ENCODE measurements around the gene RET.
"Not testable (repeated sequence)": the region's sequence is repeated elsewhere in the genome, so short reads cannot be mapped to it uniquely, and the experiment has no call there.

The RET gene

DNA sequence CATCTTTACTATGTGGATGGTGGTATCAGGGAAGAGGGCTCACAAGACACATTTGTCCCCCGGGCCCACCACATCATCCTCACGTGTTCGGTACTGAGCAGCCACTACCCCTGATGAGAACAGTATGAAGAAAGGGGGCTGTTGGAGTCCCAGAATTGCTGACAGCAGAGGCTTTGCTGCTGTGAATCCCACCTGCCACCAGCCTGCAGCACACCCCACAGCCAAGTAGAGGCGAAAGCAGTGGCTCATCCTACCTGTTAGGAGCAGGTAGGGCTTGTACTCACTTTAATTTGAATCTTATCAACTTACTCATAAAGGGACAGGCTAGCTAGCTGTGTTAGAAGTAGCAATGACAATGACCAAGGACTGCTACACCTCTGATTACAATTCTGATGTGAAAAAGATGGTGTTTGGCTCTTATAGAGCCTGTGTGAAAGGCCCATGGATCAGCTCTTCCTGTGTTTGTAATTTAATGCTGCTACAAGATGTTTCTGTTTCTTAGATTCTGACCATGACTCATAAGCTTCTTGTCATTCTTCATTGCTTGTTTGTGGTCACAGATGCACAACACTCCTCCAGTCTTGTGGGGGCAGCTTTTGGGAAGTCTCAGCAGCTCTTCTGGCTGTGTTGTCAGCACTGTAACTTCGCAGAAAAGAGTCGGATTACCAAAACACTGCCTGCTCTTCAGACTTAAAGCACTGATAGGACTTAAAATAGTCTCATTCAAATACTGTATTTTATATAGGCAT, 52.3 kb downstream of the RET start:
- in situ Hi-C loops (cut with MboI; ENCODE audit: low sequenced_read_pairs) = no loop called here

DNA sequence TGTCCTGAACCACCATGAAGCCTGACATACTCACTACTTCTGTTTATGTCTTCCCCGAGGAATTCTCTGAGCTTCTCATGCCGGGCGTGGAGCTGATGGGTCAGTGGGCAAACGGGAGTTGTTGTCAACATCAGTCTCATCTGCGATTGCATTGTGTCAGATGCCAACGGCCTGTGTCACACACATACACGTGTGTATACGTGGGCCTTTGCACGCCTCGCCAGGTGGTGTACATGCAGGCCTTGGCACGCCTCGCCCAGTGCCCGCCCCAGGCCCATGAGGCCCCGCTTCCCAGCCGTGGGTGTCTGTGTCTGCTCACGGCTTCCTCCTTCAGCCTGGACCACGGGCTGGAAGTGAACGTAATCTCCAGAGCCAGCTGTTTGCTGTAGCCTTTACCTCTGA, 53.9 kb downstream of the RET start:
- in situ Hi-C loops (cut with MboI; ENCODE audit: low sequenced_read_pairs) = no loop called here

DNA sequence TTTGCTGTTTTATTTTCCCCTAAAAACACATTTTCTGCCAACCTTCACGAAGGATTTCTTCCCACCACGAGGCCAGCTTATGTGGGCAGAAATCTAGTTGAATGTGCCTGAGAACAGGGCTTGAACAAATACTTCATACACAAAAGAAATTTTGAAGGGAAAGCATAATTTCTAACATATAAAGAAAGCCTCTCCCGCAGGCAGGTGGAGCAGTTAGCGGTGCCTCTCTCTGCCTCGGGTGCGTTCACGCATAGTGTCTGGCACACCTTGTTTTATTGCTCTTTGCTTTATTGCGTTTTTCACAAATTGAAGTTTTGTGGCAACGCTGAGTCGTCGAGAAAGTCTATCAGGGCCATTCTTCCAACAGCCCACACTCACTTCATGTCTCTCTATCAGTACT, 54.4 kb downstream of the RET start:
- in situ Hi-C loops (cut with MboI; ENCODE audit: low sequenced_read_pairs) = no loop called here

- in situ Hi-C loops (cut with MboI; ENCODE audit: low sequenced_read_pairs) = no loop called here
Observed at GRCh38 chr10:43131906-43132305, 55.0 kb downstream of the RET start.

DNA sequence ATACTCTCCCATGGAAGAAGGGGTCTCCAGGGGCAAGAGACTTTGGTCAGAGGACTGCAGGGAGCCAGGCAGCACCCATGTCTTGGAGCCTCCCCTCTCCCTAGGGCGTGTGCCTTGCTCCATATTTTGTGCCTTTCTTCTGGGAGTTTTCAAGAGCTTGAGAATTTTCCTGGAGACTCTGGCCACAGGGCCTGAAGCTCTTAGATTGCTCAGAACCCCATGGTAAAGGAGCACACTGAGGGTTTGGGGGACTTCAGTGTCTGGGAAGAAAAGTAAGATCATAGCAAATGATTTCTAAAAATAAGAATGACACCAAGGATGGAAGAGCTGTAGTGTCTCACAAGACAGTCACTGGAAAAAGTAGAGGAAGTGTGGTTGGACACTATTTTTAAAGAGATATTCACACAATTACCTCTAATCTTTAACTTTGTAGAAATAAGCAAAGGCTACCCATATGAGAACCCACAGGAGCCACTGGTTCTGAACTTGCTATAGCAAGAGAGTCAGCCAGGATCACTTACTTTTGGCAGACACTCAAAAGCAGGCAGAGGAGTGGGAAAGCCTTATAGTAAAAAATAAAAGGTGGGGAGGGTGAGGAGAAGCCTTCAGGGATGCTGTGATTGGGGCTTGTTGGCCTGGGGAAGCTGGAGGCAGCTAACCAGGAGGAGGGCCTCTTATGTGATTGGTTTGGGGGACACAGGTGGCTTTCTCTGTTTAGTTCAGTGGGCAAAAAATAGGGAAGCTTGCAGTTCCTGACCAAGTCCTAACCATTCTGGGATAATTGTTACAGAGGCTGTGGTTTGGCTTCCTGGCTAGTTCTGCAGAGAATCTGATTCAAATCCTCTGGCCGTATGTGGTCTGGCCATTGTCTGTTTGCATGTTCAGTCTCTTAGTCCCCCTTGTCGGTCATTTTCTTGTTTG, 56.3 kb downstream of the RET start:
- in situ Hi-C loops (cut with MboI; ENCODE audit: low sequenced_read_pairs) = no loop called here

- in situ Hi-C loops (cut with MboI; ENCODE audit: low sequenced_read_pairs) = no loop called here
Observed at GRCh38 chr10:43134126-43134905, 57.4 kb downstream of the RET start.

- in situ Hi-C loops (cut with MboI; ENCODE audit: low sequenced_read_pairs) = no loop called here
Observed at GRCh38 chr10:43135064-43135463, 58.2 kb downstream of the RET start.

DNA sequence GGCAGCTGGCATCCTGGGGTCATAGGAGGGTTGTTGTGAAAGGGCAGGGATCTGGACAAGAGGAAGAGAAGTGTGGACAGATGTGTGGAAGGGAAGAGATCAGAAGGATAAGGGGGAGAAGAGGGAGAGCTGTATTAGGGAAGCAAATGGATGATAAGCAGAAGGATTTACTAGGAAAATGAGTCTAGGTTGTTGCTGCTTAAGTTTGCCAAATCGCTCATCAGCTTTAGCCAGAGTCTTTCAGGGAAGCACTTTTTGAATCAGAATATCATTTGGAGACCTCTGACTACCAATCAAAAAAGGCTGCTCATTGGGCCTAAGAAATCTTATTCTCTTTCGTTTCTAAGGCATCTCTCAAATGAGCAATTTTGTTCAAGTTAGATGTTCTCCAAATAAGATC, 58.8 kb downstream of the RET start:
- in situ Hi-C loops (cut with MboI; ENCODE audit: low sequenced_read_pairs) = no loop called here

- in situ Hi-C loops (cut with MboI; ENCODE audit: low sequenced_read_pairs) = no loop called here
Observed at GRCh38 chr10:43136432-43136831, 59.6 kb downstream of the RET start.

- in situ Hi-C loops (cut with MboI; ENCODE audit: low sequenced_read_pairs) = no loop called here
Observed at GRCh38 chr10:43136995-43137716, 60.3 kb downstream of the RET start.

DNA sequence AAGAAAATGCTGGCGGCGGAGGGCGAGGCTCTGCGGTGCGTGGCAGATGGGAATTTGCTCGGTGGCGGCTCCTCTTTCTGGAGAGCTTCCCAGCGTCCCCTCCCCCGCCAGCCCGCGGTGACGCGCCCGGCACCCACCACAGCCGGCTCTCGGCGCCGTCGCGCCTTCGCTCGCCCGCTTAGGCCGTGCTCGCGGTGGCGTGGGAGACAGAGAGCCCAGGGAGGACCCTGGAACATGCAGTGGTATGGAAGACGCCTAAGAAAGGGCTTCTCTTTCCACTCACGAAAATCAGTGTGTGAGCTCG, 60.8 kb downstream of the RET start:
- in situ Hi-C loops (cut with MboI; ENCODE audit: low sequenced_read_pairs) = no loop called here

GRCh38 chr10:43138021-43138756, 61.3 kb downstream of the RET start, which contains the start of gene CSGALNACT2:
Gene CSGALNACT2 (plus strand): TSS chr10:43138445. CDS start chr10:43155150, 16,705 bp downstream.
- in situ Hi-C loops (cut with MboI; ENCODE audit: low sequenced_read_pairs) = no loop called here

DNA sequence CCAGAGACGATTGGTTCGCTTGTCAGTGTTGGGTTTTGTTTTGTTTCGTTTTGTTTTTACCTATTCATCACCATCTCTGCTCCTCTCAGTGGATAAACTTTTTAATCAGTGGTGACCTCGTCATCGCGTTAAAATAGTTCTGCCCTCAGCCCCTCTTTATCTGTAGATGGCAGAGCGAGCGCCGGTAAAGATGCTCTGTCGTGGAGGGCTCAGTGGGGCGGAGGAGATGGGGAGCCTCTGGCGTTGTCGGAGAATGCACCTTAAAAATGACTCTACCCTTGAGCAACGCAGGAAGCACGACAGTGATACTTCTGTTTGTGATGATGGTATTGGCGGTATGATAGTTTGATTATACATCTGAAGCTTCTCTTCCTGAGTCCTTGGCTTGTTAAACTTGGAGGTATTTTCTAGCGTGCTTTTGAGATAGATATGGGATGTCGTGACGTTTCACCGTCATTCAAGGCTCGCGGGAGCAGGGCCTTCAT, 61.9 kb downstream of the RET start:
- in situ Hi-C loops (cut with MboI; ENCODE audit: low sequenced_read_pairs) = no loop called here

GRCh38 chr10:43141421-43141820, 64.6 kb downstream of the RET start:
- in situ Hi-C loops (cut with MboI; ENCODE audit: low sequenced_read_pairs) = no loop called here

GRCh38 chr10:43145311-43145710, 68.4 kb downstream of the RET start:
- in situ Hi-C loops (cut with MboI; ENCODE audit: low sequenced_read_pairs) = no loop called here

- in situ Hi-C loops (cut with MboI; ENCODE audit: low sequenced_read_pairs) = not testable (repeated sequence)
Observed at GRCh38 chr10:43145936-43146335, 69.1 kb downstream of the RET start.

GRCh38 chr10:43151371-43151770, 74.5 kb downstream of the RET start:
- in situ Hi-C loops (cut with MboI; ENCODE audit: low sequenced_read_pairs) = no loop called here

DNA sequence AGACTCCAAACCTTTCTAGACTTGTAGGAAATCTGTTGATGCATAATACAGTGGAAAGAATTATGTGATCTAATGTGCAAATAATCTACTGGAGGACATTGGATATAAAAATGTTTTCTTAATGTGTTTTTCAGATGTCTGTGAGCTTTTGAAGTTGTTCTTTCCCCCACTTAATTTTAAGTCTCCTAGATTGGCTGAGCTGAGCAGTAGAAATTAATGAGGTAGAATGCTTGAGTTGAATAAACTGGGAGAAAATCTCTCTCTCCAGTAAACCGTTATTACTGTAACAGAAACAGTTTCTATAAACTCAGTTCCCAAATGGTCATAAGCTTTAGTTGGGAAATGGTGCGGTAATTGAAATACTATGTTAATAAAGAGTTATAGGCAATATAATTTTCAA, 77.0 kb downstream of the RET start:
- in situ Hi-C loops (cut with MboI; ENCODE audit: low sequenced_read_pairs) = no loop called here

- in situ Hi-C loops (cut with MboI; ENCODE audit: low sequenced_read_pairs) = no loop called here
Observed at GRCh38 chr10:43155221-43155620, 78.4 kb downstream of the RET start.

DNA sequence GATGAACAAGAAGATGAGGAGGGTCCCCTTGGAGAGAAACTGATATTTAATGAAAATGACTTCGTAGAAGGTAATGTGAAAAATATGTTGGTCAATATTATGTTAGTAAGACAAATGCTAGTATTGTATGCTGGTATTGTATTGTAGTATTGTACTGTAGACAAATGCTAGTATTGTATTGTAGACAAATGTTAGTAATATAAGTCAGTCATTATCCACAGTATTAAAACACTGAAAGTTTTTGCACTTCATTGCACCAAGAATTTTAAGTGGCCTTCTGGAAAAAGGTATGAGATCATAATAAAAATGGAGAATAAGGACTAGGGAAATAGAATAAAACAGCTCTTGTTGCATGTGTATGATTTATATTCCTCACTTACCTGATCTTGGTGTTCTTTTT, 78.9 kb downstream of the RET start:
- in situ Hi-C loops (cut with MboI; ENCODE audit: low sequenced_read_pairs) = no loop called here

Data from HL-60/S4 treated with phorbol 12-myristate 13-acetate at 8.2 ng/mL for 4 days and 3 days (cell line).